Amygdala (tissue), 56 donors: ENCODE results near the gene IER3.

Experiments used
- DNase-seq, 56 donors: peaks; one replicate each; lab custom pipeline; 2025; lab: John Stamatoyannopoulos, UW

IER3 gene

GRCh38 chr6:30712441-30712945 lies 31.9 kb downstream of the IER3 start:
- DNase-seq = no peak

GRCh38 chr6:30711758-30712380 lies 32.5 kb downstream of the IER3 start:
- no peak for DNase-seq

- DNase-seq = no peak
These were observed 35.1 kb downstream of the IER3 start for GRCh38 chr6:30709101-30709868.

- DNase-seq = no peak
These were observed 37.0 kb downstream of the IER3 start for GRCh38 chr6:30707281-30707850.

GRCh38 chr6:30705620-30706019 lies 38.7 kb downstream of the IER3 start:
- no peak for DNase-seq

GRCh38 chr6:30703821-30704220 lies 40.5 kb downstream of the IER3 start:
- DNase-seq = no peak

- DNase-seq = no peak
These were observed 41.3 kb downstream of the IER3 start for GRCh38 chr6:30703011-30703410.

- peak in 1 of 56 donors; percentile 21 for DNase-seq
These were observed 44.0 kb downstream of the IER3 start for GRCh38 chr6:30700340-30700739.

GRCh38 chr6:30696432-30696831 lies 47.9 kb downstream of the IER3 start:
- DNase-seq = no peak
